ENCODE results near the gene FLNB.
A peak's percentile ranks its signal among the peaks of the same experiment; 100 is the strongest.

FLNB gene

GRCh38 chr3:58112185-58112535, 103.9 kb downstream of the FLNB start:
- DNase-seq: no peak

GRCh38 chr3:58115175-58115574, 107.0 kb downstream of the FLNB start:
- no peak for DNase-seq

DNA sequence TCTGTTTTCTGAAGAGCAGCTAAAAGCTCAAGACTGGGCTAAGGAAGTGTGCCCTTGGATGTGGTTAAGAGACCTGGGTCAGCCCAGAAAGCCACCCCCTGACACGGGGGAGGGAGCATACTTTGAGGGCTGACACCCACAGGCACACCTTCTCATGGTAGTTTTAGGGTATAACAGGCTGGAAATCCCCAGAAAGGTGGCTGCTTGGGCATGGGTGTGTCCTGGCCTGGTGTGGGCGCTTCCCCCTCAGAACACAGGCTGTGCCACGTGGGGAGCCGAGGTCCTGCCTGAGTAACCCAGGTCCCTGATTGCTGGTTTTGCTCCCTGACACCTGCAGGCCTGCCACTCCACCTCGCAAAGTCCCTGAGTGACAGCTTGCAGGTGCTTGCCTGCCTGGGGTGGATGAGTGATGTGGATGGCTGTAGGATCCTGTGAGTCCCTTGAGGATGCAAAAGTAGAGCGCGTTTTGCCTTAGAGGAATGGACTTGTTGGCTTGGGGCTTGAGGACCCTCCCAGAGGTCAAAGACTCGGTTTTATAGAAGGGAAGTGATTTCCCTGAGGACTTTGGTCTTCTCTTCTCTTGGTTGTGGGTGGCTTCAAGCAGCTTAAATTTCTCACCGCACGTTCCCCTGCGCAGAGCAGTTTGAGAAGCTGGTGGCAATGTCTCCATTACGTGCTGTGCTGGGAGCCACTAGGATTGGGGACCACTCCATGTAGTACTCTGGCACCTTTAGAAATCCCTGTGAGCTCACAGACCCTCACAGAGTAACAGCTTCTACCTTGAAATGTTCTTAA, 108.1 kb downstream of the FLNB start:
- peak; percentile 83 for DNase-seq

- no peak for DNase-seq
These were observed 108.8 kb downstream of the FLNB start for GRCh38 chr3:58116985-58117384.

DNA sequence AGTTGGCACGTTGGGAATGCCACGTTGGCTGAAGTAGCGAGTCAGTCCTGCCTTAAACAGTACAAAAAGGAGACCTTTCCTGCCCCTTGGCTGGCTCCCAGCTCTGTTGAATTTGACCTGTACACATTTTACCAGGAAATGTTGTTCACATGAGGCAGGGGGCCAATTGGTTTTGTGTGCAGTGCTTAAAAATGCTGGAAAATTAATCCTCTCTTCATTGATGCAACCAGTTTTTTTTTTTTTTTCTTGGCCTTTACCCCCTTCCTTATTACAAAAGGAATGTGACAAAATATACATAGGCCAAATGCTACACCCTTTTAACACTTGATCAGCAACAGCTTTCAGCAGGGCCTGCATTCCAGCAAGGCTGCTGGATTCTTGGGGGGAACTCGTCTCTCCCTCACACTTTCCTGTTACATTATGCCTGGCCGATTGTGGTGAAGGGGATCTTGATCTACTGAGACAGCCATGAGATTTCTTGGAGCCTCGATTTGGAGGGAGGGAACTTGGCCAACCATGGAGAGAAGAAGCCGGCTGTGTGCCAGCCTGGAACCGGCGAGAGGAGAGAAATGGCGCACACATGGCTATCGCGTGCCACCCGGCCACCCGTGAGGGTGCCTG, 109.4 kb downstream of the FLNB start:
- DNase-seq: no peak

DNA sequence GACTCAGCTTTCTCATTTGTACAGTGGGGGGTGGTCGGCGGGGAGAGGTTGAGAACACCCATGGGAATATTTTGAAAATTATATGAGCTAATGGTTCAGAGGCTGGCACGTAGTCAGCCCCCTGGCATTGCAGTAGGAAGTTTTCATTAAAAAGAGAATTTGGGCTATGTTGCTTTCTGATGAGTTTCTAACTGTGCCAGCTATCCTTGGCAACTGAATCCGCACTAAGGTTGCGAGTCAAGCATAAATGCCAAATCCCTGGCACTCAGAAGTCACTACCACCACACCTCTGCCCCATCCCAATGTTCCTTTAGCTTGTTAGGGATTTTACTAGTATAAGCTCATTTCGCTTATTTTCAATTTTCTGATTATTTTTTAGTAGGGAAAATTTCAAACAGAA, 111.0 kb downstream of the FLNB start:
- no peak for DNase-seq

DNA sequence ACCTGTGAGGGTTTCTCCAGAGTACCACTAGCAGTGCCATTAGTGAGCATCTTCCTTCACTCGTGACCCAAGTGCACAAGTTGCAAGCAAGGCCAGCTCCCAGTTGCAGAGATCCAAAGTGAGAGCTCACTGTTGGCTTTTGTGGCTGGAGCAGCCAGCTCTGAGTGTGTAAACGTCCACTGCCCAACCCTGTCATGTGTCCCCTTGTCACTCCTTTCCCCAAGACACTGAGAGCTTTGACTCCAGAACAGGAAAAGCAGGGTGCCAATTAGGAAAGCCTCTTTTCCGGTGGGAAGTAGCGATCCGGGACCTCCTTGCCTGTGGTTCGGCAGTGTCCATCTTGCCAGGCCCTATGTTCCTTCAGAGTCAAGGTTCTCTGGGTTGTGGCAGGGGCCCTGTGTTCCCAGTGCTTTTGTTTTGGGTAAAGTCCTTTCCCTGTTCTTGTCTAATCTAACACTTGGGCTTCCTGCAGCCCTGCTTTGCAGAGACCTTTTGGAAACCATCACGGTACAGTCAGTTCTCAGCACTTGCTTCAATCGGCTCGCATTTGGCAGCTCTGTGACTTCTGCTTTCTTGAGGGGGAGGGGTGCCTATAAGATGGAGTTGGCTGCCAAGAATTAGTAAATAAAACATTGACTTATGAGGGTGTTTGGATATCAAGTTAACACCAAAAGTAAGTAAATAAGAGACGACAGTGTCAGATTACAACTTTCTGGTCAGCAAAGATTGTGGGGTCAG, 112.0 kb downstream of the FLNB start:
- DNase-seq: no peak

GRCh38 chr3:58121183-58121582, 113.0 kb downstream of the FLNB start:
- no peak for DNase-seq

GRCh38 chr3:58122936-58123700, 114.9 kb downstream of the FLNB start:
- DNase-seq: no peak

DNA sequence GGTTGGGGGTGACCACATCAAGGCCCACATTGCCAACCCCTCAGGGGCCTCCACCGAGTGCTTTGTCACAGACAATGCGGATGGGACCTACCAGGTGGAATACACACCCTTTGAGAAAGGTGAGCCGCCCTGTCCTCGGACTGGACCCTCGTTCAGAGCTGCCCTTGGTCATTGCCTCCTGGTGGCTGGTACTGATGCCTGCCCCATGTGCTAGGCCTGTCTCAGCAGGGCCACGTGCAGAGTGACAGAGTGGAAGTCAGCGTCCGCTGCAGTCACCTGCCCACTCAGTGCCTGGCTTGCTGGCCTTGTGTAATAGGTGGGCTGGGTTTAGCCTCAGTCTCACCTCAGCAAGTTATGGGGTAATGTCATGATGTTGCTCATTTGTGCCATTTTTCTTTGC, 116.2 kb downstream of the FLNB start:
- no peak for DNase-seq

DNA sequence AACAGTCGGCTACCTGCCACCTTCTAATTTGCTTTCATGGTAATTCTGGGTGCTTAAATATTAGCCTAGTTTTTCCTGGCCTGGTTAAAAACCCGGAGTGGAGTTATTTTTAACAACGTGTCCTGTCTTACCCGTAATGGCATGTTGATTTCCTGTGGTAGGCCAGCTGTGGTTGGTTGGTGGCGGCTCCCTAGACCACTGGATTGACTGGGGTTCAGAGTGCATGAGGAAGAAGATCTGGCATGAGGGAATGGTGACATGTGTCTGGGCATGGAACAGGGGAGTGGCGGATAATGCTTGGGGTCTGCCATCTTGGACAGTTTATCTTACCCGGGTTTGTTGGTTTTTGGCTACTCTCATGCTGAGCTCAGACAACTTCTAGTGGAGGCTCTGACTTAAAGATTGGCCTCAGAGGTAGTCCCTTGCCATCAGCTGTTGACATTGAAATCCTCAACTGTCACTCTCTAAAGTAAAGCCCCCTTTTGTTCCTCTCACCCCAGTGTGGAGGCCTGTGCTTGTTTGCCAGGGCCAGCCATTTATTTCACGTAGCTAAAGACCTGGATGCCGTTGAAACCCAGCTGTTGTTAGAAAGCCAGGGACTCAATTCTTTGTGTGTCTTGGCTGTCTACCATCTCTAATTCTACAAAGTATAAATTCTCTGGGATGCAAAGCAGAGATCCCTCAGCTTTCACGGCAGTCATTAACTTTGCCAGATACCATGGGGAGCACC, 121.0 kb downstream of the FLNB start:
- DNase-seq: no peak

DNA sequence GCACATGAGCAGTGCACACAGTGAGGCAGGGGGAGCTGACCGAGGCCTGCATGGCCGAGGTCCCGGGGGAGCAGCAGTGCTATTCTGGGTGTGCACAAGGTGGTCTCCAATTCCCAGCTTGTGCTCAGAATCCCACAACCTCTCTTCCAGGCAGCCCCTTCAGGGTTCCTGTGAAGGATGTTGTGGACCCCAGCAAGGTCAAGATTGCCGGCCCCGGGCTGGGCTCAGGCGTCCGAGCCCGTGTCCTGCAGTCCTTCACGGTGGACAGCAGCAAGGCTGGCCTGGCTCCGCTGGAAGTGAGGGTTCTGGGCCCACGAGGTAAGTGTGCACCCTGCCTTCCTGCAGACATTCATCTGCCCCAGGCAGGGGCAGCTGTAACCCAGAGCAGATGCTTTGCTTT, 122.4 kb downstream of the FLNB start:
- no peak for DNase-seq

- no peak for DNase-seq
These were observed 123.0 kb downstream of the FLNB start for GRCh38 chr3:58131101-58131825.

GRCh38 chr3:58132850-58133249, 124.6 kb downstream of the FLNB start:
- no peak for DNase-seq

- no peak for DNase-seq
These were observed 126.2 kb downstream of the FLNB start for GRCh38 chr3:58134468-58134867.

DNA sequence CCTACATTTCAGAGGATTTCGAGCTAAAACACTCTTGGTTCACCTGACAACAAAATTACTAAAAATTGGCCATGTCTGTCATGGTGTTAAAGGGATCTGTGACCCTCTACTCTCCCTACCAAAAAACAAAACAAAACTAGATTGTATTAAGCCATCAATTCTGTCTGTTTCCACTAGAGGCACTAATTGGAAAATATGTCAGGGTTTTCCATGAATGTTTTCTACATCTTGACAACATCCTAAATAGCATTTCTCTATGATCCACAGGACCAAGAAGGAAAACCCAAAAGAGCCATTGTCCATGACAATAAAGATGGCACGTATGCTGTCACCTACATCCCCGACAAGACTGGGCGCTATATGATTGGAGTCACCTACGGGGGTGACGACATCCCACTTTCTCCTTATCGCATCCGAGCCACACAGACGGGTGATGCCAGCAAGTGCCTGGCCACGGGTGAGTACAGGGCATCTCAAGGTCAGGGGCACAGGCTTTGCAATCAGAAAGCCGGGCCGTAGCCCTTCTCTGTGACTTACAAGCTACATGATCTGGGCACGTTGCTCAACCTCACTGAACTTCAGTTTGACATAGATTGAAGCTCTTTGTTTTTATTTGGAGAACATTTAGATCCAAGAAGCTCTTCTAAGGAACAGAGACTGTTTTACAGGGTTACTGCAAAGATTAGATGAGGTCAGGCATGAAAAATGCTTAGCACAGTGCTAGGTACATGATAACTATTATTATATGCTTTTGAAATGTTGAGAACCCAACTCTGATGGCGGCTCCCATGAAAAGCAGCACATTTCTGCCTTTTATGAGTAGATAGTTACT, 127.7 kb downstream of the FLNB start:
- DNase-seq: no peak

- DNase-seq: no peak
These were observed 129.1 kb downstream of the FLNB start for GRCh38 chr3:58137306-58137705.

DNA sequence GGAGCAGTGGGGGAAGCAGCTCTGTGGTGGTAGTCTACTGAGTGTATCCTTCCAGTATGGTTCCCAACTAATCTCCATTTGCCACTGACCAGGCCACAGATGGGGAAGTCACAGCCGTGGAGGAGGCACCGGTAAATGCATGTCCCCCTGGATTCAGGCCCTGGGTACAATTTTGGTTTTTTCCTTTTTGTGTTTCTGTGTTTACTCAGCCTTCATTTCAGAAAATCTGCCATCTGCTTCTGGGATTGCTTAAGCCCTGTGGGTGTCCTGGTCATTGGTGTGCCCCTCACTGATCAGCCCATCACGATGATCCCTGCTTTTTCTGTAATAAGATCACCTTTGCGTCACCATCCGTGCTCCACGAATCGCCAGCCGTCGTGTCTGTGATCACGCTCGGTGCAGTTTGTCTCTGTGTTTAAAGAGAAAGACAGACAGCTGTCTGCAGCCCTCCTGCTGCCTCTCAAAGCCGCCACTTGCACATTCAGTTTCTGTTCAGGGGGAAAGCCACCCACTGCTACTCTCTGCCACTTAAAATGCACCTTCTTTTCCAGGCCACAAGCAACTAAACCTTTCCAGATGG, 133.6 kb downstream of the FLNB start:
- no peak for DNase-seq

- DNase-seq: no peak
These were observed 135.3 kb downstream of the FLNB start for GRCh38 chr3:58143417-58144055.
